HepG2 (cell line): Measurements from ENCODE around the gene SIT1. TPM values are rescaled to one million over a fixed set of nuclear protein-coding genes. Genes with fewer than 3 reads are reported as not detected.

Source experiments
- DMTF1 ChIP-seq: sonication (generic); formaldehyde crosslinking; IDR thresholded peaks from 2 replicates; pipeline ENCODE4 v1.4.0; 2020; ENCODE audit warnings: mild to moderate bottlenecking, missing genetic modification reagents
- HNRNPUL1 ChIP-seq: fragments of 200-400 bp; formaldehyde crosslinking; IDR thresholded peaks from 2 replicates; pipeline ENCODE4 v1.6.1; 2017; ENCODE audit warnings: low read depth, mild to moderate bottlenecking, low read length, moderate library complexity
- IRF2 ChIP-seq: IDR thresholded peaks from 2 replicates; pipeline ENCODE4 v1.6.1; 2018; ENCODE audit warnings: missing genetic modification reagents, missing compliant biosample characterization
- KDM6A ChIP-seq: IDR thresholded peaks from 2 replicates; pipeline ENCODE4 v1.6.1; 2016; ENCODE audit warnings: low read depth
- KLF12 ChIP-seq: sonication (generic); formaldehyde crosslinking; IDR thresholded peaks from 2 replicates; pipeline ENCODE4 v1.4.0; 2020; ENCODE audit warnings: missing genetic modification reagents, borderline replicate concordance
- NPAS2 ChIP-seq: sonication (generic); formaldehyde crosslinking; IDR thresholded peaks from 2 replicates; pipeline ENCODE4 v1.8.0; 2022; ENCODE audit warnings: mild to moderate bottlenecking, missing genetic modification reagents, borderline replicate concordance
- ONECUT2 ChIP-seq: sonication (generic); formaldehyde crosslinking; IDR thresholded peaks from 2 replicates; pipeline ENCODE4 v1.4.0; 2020; ENCODE audit warnings: missing genetic modification reagents
- PLRG1 ChIP-seq: fragments of 450-650 bp; conservative IDR thresholded peaks from 2 replicates; pipeline ENCODE4 v1.6.1; 2016
- SIN3B ChIP-seq: fragments of 150-350 bp; IDR thresholded peaks from 2 replicates; pipeline ENCODE4 v1.6.1; 2014; ENCODE audit warnings: low read length
- SOX6 ChIP-seq, 2 experiments: fragments of 450-650 bp in 1 of 2; sonication (generic) in 1 of 2; formaldehyde crosslinking in 1 of 2; IDR thresholded peaks; 2 replicates each; pipeline versions ENCODE4 v1.4.0 to v1.6.1; 2017 to 2020; ENCODE audit warnings: antibody characterized with exemption in 1 of 2, mild to moderate bottlenecking in 1 of 2, missing genetic modification reagents in 1 of 2
- ZFP36L2 ChIP-seq: sonication (generic); formaldehyde crosslinking; IDR thresholded peaks from 2 replicates; pipeline ENCODE4 v1.4.0; 2020; ENCODE audit warnings: missing genetic modification reagents
- ZNF451 ChIP-seq: sonication (generic); formaldehyde crosslinking; IDR thresholded peaks from 2 replicates; pipeline ENCODE4 v1.5.0; 2020; ENCODE audit warnings: mild to moderate bottlenecking, missing genetic modification reagents
- ZNF740 ChIP-seq: sonication (generic); formaldehyde crosslinking; IDR thresholded peaks from 2 replicates; pipeline ENCODE4 v1.4.0; 2020; ENCODE audit warnings: missing genetic modification reagents
- ZNF766 ChIP-seq: sonication (generic); formaldehyde crosslinking; IDR thresholded peaks from 2 replicates; pipeline ENCODE4 v1.5.0; 2020; ENCODE audit warnings: missing genetic modification reagents, borderline replicate concordance
- ZSCAN20 ChIP-seq: sonication (generic); formaldehyde crosslinking; IDR thresholded peaks from 2 replicates; pipeline ENCODE4 v1.4.0; 2020; ENCODE audit warnings: missing genetic modification reagents, mild to moderate bottlenecking, borderline replicate concordance
- polyA plus RNA-seq, 8 experiments: library from polyadenylated mRNA; depleted of rRNA in 3 of 8; stranded (reverse) in 7 of 8; unstranded in 1 of 8; fragments of >200 nt; fragmentation: Illumina TruSeq in 4 of 8; extraction: Trizol in 4 of 8; gene quantifications; 2 replicates each; pipeline versions ENCODE4 v1.2.1 to v1.2.3, GENCODE V29; 2011 to 2016; ENCODE audit warnings: low read depth in 4 of 8, missing spikeins in 1 of 8, mixed read lengths in 1 of 8; ENCODE audit not compliant: insufficient read depth in 1 of 8
- total RNA-seq, 5 experiments: library from RNA; depleted of rRNA; stranded (reverse); fragments of >200 nt; fragmentation: Illumina TruSeq; extraction: Trizol; gene quantifications; 2 replicates each; pipeline ENCODE4 v1.2.3, GENCODE V29; 2016; ENCODE audit warnings: low read depth in 1 of 5

The SIT1 gene
- total and polyA plus RNA-seq, 2 of the 13 experiments (the other 11 are each of a cell fraction or from before 2014, with no cell fraction given) = 0.09 to 6.7 TPM

GRCh38 chr9:35603986-35604577, 46.6 kb downstream of the SIT1 start (continued):
- no peak for TF ChIP-seq SOX6 (IDR thresholded peaks at IDR 0.05)
- TF ChIP-seq SOX6 (CRISPR knock-in tag; IDR thresholded peaks at IDR 0.05) = peak; percentile 75
- no peak; the same call in 1 of the 2 replicates for TF ChIP-seq ZSCAN20 (CRISPR knock-in tag)
- TF ChIP-seq ZFP36L2 (CRISPR knock-in tag) = no peak
- TF ChIP-seq ZNF451 (CRISPR knock-in tag) = no peak
- no peak for TF ChIP-seq KLF12 (CRISPR knock-in tag)
- TF ChIP-seq ZNF766 (CRISPR knock-in tag) = peak; percentile 68; the same call in 1 of the 2 replicates
- TF ChIP-seq SIN3B = no peak
- TF ChIP-seq PLRG1 = no peak
- no peak for TF ChIP-seq KDM6A (CRISPR knock-in tag)
- 0 out of 2 replicates have a peak, but pooled peaks have one; percentile 1 for TF ChIP-seq ONECUT2 (CRISPR knock-in tag)
- no peak for TF ChIP-seq NPAS2 (CRISPR knock-in tag)
- 0 out of 2 replicates have a peak, but pooled peaks have one; percentile 35 for TF ChIP-seq ZNF740
- TF ChIP-seq IRF2 (CRISPR knock-in tag) = peak; percentile 34; the same call in 1 of the 2 replicates
- no peak for TF ChIP-seq HNRNPUL1
- TF ChIP-seq DMTF1 (CRISPR knock-in tag) = no peak
